ENCODE data around the gene CCDC74A.
"Not testable (repeated sequence)": the region's sequence is repeated elsewhere in the genome, so short reads cannot be mapped to it uniquely, and the experiment has no call there.

DNA sequence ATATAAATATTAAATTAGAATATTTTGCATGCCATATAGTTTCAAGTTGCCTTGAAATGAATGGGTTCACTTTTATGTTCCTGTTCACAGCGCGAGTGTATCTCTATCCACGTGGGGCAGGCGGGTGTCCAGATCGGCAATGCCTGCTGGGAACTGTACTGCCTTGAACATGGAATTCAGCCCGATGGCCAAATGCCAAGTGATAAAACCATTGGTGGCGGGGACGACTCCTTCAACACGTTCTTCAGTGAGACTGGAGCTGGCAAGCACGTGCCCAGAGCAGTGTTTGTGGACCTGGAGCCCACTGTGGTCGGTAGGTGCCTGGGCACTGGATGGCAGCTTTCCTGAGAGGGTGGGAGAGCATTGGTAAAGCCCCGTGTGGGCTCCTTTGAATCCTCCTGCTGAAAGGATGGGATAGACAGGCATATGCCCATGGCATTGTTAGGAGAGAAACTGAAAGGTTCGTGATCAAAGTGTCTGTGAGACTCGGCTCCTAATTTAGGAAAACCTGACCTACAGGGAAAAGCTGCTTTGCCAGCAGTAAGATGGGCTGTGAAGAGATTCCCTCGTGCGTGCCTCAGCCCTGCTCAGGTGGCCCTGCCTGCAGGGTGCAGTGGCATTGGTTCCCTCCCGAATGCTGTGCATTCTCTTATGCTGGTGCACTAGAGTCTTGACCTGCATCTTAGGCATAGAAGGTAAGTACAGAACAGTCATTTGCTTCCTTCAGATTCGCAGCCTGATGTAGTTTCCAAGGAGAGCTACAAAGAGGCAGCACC, 49.4 kb upstream of the CCDC74A start:
- TF ChIP-seq, protein P1, sequence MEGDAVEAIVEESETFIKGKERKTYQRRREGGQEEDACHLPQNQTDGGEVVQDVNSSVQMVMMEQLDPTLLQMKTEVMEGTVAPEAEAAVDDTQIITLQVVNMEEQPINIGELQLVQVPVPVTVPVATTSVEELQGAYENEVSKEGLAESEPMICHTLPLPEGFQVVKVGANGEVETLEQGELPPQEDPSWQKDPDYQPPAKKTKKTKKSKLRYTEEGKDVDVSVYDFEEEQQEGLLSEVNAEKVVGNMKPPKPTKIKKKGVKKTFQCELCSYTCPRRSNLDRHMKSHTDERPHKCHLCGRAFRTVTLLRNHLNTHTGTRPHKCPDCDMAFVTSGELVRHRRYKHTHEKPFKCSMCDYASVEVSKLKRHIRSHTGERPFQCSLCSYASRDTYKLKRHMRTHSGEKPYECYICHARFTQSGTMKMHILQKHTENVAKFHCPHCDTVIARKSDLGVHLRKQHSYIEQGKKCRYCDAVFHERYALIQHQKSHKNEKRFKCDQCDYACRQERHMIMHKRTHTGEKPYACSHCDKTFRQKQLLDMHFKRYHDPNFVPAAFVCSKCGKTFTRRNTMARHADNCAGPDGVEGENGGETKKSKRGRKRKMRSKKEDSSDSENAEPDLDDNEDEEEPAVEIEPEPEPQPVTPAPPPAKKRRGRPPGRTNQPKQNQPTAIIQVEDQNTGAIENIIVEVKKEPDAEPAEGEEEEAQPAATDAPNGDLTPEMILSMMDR (IDR thresholded peaks at IDR 0.05; ENCODE audit: low read depth, low read length) = not testable (repeated sequence)
- not testable (repeated sequence) for TF ChIP-seq EZH2phosphoT487 (IDR thresholded peaks at IDR 0.05; ENCODE audit: low read depth)
